T-helper 22 cell (primary cell): Measurements from ENCODE around the gene SFXN4.
"Not testable (repeated sequence)": the region's sequence is repeated elsewhere in the genome, so short reads cannot be mapped to it uniquely, and the experiment has no call there.

Source experiments
- DNase-seq: peaks from one replicate; pipeline ENCODE4 v3.0.0-alpha.2; 2020; ENCODE audit warnings: low read depth

SFXN4 gene

DNA sequence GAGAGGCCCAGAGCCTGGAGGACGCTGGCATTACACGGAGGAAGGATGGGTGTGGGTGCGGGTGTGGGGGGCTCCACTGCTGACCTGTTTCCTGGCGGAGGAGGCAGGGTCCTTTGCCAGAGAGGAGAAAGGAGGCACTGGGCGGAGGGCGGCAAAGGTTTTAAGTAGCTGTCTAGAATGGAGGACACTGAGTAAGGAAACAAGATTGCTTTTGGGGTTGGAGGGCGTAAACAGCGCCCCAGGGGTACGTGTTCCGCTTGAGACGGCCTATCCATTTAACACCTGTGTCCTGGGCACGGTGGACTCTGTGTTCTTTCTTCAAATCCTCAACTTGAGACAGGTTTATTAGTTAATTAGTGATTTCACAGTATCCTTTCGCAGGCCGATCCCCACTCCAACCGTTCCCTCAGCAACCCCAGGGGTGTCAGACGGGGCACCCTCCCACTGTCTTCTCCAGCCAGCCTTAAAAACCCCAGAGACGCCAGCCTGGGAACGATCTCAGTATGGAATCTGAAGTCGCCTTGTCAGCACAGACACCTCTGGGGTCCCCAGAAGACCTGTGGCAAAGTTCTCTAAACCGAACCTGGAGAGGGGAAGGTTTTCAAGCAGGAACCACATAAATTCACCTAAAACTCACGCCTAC is 24.8 kb downstream of the SFXN4 start:
- no peak for DNase-seq

DNA sequence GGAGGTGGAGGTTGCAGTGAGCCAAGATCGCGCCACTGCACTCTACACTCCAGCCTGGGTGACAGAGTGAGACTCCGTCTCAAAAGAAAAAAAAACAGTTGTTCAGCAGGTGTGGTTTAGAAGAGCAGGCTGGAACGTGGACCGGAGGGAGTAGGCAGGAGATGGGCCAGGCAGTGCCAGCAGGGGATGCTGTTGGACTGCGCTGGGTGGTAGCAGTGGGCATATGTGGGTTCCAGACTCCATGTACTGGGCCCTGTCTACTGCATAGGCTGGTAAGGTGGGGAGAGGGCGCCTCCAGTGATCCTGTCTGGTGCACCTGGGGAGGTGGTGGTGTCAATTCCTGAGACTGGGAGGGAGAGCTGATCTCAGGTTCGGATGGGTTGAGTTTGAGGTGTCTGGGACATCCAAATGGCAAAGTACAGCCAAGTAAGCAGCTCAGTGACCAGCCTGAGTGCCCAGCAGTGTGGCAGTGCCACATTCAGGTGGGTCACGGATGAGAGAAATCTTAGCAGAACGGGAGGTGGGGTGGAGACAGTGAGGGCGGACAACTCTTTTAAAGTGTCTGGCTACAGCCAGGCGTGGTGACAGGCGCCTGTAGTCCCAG is 25.9 kb downstream of the SFXN4 start:
- peak; percentile 9 for DNase-seq

DNA sequence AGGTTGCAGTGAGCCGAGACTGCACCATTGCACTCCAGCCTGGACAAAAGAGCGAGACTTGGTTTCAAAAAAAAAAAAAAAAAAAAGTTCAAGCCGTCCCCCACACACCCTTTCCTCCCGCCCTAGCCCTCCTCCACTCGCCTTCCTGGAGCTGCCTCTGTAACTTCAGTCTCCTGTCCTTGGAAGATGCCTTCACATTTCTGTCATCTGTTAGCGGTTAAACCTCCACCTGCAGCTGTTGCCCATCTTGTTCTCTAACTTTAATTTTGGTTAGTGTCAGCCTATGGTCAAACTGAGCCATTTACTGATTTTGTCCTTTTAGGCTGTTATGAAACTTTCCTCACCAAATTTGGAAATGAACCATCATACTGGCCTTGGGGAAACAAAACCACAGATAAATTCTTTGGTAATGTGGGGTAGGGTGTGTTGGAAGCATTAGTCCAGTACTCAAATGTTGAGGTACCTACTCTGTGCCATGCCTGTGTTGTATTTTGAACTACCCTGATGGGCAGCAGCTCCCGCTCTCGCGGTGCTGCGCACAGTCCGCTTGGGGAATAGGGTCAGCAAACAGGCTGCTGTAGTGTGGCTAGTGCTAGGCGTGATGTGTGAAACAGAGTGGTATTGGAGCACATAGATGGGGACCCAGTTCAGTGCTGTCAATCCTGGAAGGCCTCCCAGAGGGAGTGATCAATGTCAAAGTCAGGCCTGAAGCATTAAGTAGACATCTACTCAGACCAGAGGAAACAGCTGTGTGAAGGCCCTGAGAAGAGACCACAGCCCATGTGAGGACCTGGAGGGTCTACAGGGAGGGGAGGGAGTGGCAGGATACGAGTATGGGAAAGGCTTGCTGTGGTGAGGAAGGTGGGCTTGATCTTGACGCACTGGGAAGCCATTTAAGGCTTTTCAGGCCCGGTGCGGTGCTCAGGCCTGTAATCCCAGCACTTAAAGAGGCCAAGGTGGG is 26.9 kb downstream of the SFXN4 start:
- no peak for DNase-seq

- DNase-seq: not testable (repeated sequence)
Measured at GRCh38 chr10:119137878-119138277, 27.6 kb downstream of the SFXN4 start.

DNA sequence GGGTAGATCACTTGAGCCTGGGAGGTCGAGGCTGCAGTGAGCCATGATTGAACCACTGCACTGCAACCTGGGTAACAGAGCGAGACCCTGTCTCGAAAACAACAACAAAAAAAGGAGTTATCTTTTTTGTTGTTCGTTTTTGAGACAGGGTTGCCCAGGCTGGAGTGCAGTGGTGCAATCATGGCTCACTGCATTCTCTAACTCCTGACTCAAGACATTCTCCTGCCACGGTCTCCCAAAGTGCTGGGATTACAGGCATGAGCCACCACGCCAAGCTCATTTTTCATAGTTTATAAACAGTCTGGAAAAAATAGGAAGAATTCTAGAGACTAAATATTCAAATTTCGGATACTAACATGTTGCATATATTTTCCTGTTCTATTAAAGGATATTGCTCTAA is 29.4 kb downstream of the SFXN4 start:
- DNase-seq: no peak

DNA sequence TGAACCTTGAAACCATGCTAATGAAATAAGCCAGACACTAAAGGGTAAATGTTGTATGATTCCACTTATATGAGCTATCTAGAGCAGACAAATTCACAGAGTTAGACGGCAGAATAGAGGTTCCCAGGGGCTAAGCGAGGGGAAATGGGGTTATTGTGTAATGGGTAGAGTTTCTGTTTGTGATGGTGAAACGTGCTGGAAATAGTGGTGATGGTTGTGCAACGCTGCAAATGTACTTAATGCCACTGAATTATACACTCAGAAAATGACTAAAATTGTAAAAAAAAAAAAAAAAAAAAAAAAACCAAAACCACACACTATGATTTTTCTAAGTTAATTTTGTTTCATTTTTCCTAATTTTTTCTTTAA is 30.0 kb downstream of the SFXN4 start:
- no peak for DNase-seq

DNA sequence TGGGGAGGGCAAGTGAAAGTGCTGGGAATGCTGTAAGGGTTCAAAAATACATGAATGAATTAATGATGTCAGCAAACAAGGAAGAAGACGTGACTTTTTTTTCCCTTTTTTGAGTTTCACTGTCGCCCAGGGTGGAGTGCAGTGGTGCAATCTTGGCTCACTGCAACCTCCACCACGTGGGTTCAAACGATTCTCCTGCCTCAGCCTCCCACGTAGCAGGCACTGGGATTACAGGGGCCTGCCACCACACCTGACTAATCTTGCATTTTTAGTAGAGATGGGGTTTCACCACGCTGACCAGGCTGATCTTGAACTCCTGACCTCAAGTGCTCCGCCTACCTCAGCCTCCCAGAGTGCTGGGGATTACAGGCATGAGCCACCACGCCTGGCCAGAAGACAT is 31.6 kb downstream of the SFXN4 start:
- DNase-seq: no peak

DNA sequence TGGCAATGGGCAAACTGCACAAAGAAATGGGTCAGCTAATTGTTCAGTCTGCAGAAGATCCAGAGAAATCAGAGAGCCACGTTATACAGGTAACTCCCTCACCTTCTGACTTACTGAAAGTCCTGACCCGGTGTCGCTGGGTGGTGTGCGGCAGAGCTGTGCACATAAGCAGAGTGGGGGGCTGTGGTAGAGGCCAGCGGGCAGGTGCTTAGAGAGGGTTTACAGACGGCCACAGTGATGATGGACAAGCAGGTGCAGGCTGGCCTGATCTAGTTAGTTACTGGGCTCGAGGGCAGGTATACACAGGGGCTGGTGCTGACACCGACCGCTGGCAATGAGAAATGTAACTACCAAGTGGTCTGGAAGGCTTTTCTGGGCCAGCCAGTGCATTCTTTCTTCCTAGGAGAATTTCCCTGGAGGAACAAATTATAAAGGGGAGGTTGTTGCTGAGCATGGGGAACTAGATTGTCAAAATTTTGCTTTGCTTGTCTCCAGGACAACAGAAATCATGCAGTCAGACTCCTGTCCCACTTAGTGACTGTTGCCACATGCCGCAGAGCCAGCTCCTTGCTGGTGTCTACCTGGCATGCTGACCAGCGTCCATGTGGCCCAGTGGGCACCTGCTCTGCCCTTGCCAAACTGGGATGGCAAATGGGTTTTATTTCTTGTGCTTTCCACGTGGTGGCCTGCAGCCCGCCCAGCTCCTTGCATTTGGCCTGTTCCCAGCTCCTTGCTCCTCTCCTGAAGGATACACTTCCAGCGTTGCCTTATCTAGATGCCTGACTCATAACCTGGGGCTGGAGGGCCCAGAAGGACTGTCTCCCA is 32.8 kb downstream of the SFXN4 start:
- no peak for DNase-seq

DNA sequence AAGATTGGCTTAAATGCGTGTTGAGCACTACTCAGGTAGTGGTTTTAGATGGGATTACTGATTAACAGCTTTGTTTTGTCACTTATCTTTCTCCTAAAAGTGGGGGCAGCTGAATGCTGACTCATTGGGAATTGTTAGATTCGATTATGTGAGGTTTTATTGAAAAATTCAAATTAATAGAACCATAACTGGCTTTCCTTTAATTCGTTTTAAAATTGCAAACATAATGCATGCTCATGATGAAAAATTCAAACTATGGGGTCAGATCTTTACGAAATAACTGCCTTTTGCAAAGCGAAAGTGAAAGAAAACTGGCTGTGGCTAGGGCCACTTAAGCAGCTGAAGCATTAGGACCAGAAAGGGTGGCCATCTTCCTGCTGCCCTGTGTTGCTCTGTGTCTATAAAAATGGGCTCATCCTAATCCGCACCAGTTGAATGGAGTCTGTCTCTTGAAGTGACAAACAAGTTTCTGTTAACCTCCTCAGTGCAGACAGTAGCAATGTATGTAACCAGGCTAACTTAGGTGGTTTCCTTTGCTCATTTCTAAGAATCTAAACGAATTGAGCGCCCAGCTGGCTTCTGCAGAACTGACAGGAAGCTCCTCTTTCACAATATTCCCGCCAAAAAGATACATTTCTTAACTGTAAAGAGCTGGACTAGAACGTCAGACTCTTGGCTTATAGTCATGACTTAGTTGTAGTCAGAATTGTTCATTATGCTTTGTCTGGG is 33.8 kb downstream of the SFXN4 start:
- no peak for DNase-seq

GRCh38 chr10:119129721-119130120 is 35.8 kb downstream of the SFXN4 start:
- no peak for DNase-seq

DNA sequence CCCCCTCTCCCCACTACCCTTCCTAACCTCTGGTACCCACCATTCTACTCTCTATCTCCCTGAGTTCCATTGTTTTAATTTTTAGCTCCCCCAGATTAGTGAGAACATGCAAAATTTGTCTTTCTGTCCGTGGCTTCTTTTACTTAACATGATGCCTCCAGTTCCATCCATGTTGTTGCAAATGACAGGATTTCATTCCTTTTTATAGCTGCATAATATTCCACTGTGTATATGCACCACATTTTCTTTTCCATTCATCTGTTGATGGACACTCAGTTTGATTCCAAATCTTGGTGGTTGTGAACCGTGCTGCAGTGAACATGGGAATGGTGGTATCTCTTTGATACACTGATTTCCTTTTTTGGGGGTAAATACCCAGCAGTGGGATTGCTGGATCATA is 39.6 kb downstream of the SFXN4 start:
- DNase-seq: no peak

- no peak for DNase-seq
Measured at GRCh38 chr10:119120875-119121274, 44.6 kb downstream of the SFXN4 start.

DNA sequence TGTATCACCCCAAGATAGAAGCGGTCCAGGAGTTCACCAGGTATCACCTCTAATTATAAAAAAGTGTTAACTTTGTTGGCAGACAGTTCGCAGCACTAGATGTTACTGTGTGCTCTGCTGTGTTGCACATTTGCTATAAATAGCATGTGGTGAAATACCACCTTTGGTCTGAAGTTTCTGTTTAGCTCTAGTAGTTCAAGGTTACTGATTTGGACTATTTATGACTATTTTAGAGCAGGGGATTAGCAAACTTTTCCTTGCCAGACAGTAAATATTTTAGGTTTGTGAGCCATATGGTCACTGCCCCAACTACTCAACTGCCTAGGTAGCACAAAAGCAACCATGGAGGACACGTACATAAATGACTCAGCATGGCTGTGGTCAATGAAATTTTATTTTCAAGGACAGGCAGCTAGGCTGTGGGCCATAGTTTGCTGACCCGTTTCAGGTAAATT is 45.1 kb downstream of the SFXN4 start:
- DNase-seq: no peak

- no peak for DNase-seq
Measured at GRCh38 chr10:119119400-119119799, 46.1 kb downstream of the SFXN4 start.

- no peak for DNase-seq
Measured at GRCh38 chr10:119118231-119118630, 47.3 kb downstream of the SFXN4 start.

GRCh38 chr10:119116326-119116951 is 49.1 kb downstream of the SFXN4 start:
- DNase-seq: no peak

- no peak for DNase-seq
Measured at GRCh38 chr10:119115926-119116325, 49.6 kb downstream of the SFXN4 start.

GRCh38 chr10:119113751-119114732 is 51.5 kb downstream of the SFXN4 start:
- no peak for DNase-seq

GRCh38 chr10:119112056-119112455 is 53.5 kb downstream of the SFXN4 start:
- no peak for DNase-seq

GRCh38 chr10:119107771-119108170 is 57.7 kb downstream of the SFXN4 start:
- not testable (repeated sequence) for DNase-seq
